ENCODE results near the gene DCK.

The DCK gene

GRCh38 chr4:71063711-71064110 is 70.3 kb downstream of the DCK start:
- Histone ChIP-seq H4K20me1 (ENCODE audit: insufficient read depth, low read length) (no peaks in the 10 kb centered on the region), H3K27me3 (replicated peaks; ENCODE audit: insufficient read depth, low read length) (no peaks in the 10 kb centered on the region), H3K4me3 (ENCODE audit: low read length) (no peak overlapping the region), H3K9me3 (replicated peaks; ENCODE audit: insufficient read depth, low read length) (no peaks in the 10 kb centered on the region), H3K79me2 (ENCODE audit: low read length) (no peaks in the 10 kb centered on the region), H3K36me3 (replicated peaks; ENCODE audit: insufficient read depth, low read length) (no peaks in the 10 kb centered on the region), H3K27ac (ENCODE audit: low read length) (no peak overlapping the region), H3K9me2 (replicated peaks; ENCODE audit: insufficient read depth, low read length) (no peaks in the 10 kb centered on the region), H2AFZ (ENCODE audit: low read length) (no peak overlapping the region), H3K4me1 (ENCODE audit: low read length) (no peaks in the 10 kb centered on the region), H3F3A (ENCODE audit: insufficient read depth, low read length) (no peaks in the 10 kb centered on the region), H3K9ac (ENCODE audit: low read length) (no peak overlapping the region), H3K4me2 (ENCODE audit: low read depth, low read length) (no peak overlapping the region)
- DNase-seq, result no peak
- TF ChIP-seq EZH2phosphoT487 (IDR thresholded peaks at IDR 0.05; ENCODE audit: low read length), result no peak
- no peak for TF ChIP-seq CTCF (IDR thresholded peaks at IDR 0.05; ENCODE audit: low read length)
- TF ChIP-seq EZH2 (optimal IDR thresholded peaks at IDR 0.05; ENCODE audit: low read depth, low read length), result no peak

GRCh38 chr4:71064521-71064920 is 71.1 kb downstream of the DCK start:
- Histone ChIP-seq H3K36me3 (replicated peaks; ENCODE audit: insufficient read depth, low read length) (no peaks in the 10 kb centered on the region), H2AFZ (ENCODE audit: low read length) (no peak overlapping the region), H3K9me3 (replicated peaks; ENCODE audit: insufficient read depth, low read length) (no peaks in the 10 kb centered on the region), H3K9me2 (replicated peaks; ENCODE audit: insufficient read depth, low read length) (no peaks in the 10 kb centered on the region), H3F3A (ENCODE audit: insufficient read depth, low read length) (no peaks in the 10 kb centered on the region), H3K9ac (ENCODE audit: low read length) (no peak overlapping the region), H3K79me2 (ENCODE audit: low read length) (no peaks in the 10 kb centered on the region), H3K27ac (ENCODE audit: low read length) (no peak overlapping the region), H4K20me1 (ENCODE audit: insufficient read depth, low read length) (no peaks in the 10 kb centered on the region), H3K4me3 (ENCODE audit: low read length) (no peak overlapping the region), H3K4me2 (ENCODE audit: low read depth, low read length) (no peak overlapping the region), H3K27me3 (replicated peaks; ENCODE audit: insufficient read depth, low read length) (no peaks in the 10 kb centered on the region), H3K4me1 (ENCODE audit: low read length) (no peaks in the 10 kb centered on the region)
- TF ChIP-seq CTCF (IDR thresholded peaks at IDR 0.05; ENCODE audit: low read length) (no peak), EZH2phosphoT487 (IDR thresholded peaks at IDR 0.05; ENCODE audit: low read length) (no peak), EZH2 (optimal IDR thresholded peaks at IDR 0.05; ENCODE audit: low read depth, low read length) (no peak)
- DNase-seq, result no peak

GRCh38 chr4:71065991-71066510 is 72.6 kb downstream of the DCK start:
- no peak overlapping the region for H3K4me3 ChIP-seq (ENCODE audit: low read length)
- no peaks in the 10 kb centered on the region for H3K4me1 ChIP-seq (ENCODE audit: low read length)
- no peaks in the 10 kb centered on the region for H3F3A ChIP-seq (ENCODE audit: insufficient read depth, low read length)
- no peaks in the 10 kb centered on the region for H3K27me3 ChIP-seq (replicated peaks; ENCODE audit: insufficient read depth, low read length)
- H3K9me2 ChIP-seq (replicated peaks; ENCODE audit: insufficient read depth, low read length), result no peaks in the 10 kb centered on the region
- no peaks in the 10 kb centered on the region for H3K9me3 ChIP-seq (replicated peaks; ENCODE audit: insufficient read depth, low read length)
- H3K4me2 ChIP-seq (ENCODE audit: low read depth, low read length), result no peak overlapping the region
- H3K79me2 ChIP-seq (ENCODE audit: low read length), result no peaks in the 10 kb centered on the region
- H2AFZ ChIP-seq (ENCODE audit: low read length), result no peak overlapping the region
- no peak for DNase-seq
- no peak overlapping the region for H3K9ac ChIP-seq (ENCODE audit: low read length)
- TF ChIP-seq CTCF (IDR thresholded peaks at IDR 0.05; ENCODE audit: low read length) (no peak), EZH2 (optimal IDR thresholded peaks at IDR 0.05; ENCODE audit: low read depth, low read length) (no peak), EZH2phosphoT487 (IDR thresholded peaks at IDR 0.05; ENCODE audit: low read length) (no peak)
- no peak overlapping the region for H3K27ac ChIP-seq (ENCODE audit: low read length)
- no peaks in the 10 kb centered on the region for H4K20me1 ChIP-seq (ENCODE audit: insufficient read depth, low read length)
- no peaks in the 10 kb centered on the region for H3K36me3 ChIP-seq (replicated peaks; ENCODE audit: insufficient read depth, low read length)

All from MM.1S (cell line).